ENCODE results near the gene LNPEP. TPM values are rescaled to one million over a fixed set of nuclear protein-coding genes. Genes with fewer than 3 reads are reported as not detected.

The LNPEP gene
- total RNA-seq, 1 donor from 2014 or later, result 31.4 TPM

DNA sequence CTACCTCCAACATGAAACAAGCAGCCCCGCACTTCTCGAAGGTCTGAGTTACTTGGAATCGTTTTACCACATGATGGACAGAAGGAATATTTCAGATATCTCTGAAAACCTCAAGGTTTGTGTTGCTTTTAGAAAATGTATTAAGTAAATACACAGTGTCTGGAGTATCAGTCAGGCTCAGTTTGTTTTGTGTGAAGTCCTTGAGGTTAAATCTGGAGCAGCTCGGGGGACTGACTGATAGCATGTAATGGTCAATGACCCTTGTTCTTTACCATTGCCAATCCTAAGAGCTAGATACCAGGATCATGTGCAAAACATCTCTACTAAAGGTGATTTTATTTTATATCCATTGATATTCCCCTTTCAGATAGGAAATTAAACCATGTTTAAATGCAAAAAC lies 26.9 kb upstream of the LNPEP start:
- Mint-ChIP-seq H3K4me3 (ENCODE audit: unreplicated experiment) (no peak overlapping the region), H3K4me1 (ENCODE audit: low read depth) (peaks cover 22% of the 10 kb centered on the region), H3K36me3 (ENCODE audit: low read depth) (no peaks in the 10 kb centered on the region), H3K27me3 (ENCODE audit: low read depth) (no peaks in the 10 kb centered on the region), H3K27ac (ENCODE audit: unreplicated experiment) (no peak overlapping the region), H3K9me3 (ENCODE audit: low read depth) (no peaks in the 10 kb centered on the region)
- no peak for DNase-seq (ENCODE audit: low spot score)
- TF ChIP-seq, protein P1, sequence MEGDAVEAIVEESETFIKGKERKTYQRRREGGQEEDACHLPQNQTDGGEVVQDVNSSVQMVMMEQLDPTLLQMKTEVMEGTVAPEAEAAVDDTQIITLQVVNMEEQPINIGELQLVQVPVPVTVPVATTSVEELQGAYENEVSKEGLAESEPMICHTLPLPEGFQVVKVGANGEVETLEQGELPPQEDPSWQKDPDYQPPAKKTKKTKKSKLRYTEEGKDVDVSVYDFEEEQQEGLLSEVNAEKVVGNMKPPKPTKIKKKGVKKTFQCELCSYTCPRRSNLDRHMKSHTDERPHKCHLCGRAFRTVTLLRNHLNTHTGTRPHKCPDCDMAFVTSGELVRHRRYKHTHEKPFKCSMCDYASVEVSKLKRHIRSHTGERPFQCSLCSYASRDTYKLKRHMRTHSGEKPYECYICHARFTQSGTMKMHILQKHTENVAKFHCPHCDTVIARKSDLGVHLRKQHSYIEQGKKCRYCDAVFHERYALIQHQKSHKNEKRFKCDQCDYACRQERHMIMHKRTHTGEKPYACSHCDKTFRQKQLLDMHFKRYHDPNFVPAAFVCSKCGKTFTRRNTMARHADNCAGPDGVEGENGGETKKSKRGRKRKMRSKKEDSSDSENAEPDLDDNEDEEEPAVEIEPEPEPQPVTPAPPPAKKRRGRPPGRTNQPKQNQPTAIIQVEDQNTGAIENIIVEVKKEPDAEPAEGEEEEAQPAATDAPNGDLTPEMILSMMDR (IDR thresholded peaks at IDR 0.05), result no peak

DNA sequence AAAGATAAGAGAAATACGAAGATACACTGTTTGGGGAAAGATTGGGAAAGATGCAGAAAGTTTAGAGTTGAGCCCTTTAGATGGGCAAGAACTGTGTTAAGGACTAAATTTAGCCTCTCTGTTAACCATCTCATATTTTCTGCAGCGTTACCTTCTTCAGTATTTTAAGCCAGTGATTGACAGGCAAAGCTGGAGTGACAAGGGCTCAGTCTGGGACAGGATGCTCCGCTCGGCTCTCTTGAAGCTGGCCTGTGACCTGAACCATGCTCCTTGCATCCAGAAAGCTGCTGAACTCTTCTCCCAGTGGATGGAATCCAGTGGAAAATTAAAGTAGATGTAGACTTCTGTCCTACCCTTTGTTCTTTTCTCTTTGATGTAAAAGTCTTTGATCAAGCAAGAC lies 26.4 kb upstream of the LNPEP start:
- Mint-ChIP-seq H3K27ac (ENCODE audit: unreplicated experiment) (no peak overlapping the region), H3K27me3 (ENCODE audit: low read depth) (no peaks in the 10 kb centered on the region)

DNA sequence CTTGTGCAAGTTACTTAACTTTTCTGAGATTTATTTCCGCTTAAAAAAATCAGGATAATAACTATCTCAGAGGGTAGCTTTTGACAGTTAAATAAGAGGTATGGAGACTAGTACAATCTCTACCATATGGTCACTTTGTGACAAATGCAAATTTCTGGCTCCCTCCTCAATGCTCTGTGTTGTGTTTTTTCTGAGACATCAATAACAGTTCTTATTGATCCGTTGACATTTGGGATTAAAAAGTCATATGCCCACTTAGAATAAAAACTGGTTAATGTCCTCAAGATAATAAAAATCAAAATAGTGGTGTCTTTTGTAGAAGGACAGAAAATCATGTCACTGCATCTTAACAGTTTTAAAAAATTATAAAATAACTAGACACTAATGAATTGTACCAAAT lies 24.7 kb upstream of the LNPEP start:
- H3K4me1 Mint-ChIP-seq (ENCODE audit: low read depth), result peaks cover 16% of the 10 kb centered on the region

More for the DNA sequence above, 26.4 kb upstream of the LNPEP start:
- Mint-ChIP-seq H3K4me3 (ENCODE audit: unreplicated experiment) (no peak overlapping the region), H3K4me1 (ENCODE audit: low read depth) (peaks cover 18% of the 10 kb centered on the region), H3K36me3 (ENCODE audit: low read depth) (no peaks in the 10 kb centered on the region), H3K9me3 (ENCODE audit: low read depth) (no peaks in the 10 kb centered on the region)
- no peak for DNase-seq (ENCODE audit: low spot score)
- TF ChIP-seq, protein P1 (IDR thresholded peaks at IDR 0.05), result no peak

DNA sequence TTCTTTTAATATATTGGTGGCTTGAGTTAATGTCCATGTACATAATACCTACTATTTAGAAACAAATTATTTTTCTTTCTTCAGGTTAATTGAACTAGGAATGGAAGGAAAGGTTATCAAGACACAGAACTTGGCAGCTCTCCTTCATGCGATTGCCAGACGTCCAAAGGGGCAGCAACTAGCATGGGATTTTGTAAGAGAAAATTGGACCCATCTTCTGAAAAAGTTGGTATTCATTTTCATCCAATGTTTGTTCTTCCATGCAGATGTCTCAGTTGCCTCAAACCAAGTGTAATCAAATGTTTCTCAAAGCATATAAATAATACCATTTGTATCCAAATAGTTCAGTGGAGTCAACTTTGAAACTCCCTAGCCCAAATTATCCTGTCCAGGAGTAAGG lies 22.6 kb upstream of the LNPEP start:
- TF ChIP-seq, protein P1 (IDR thresholded peaks at IDR 0.05), result no peak
- Mint-ChIP-seq H3K36me3 (ENCODE audit: low read depth) (no peaks in the 10 kb centered on the region), H3K27ac (ENCODE audit: unreplicated experiment) (no peak overlapping the region), H3K27me3 (ENCODE audit: low read depth) (no peaks in the 10 kb centered on the region), H3K4me3 (ENCODE audit: unreplicated experiment) (no peak overlapping the region), H3K9me3 (ENCODE audit: low read depth) (no peaks in the 10 kb centered on the region), H3K4me1 (ENCODE audit: low read depth) (peaks cover 14% of the 10 kb centered on the region)
- DNase-seq (ENCODE audit: low spot score), result no peak

More for the DNA sequence above, 24.7 kb upstream of the LNPEP start:
- TF ChIP-seq, protein P1 (IDR thresholded peaks at IDR 0.05), result no peak
- Mint-ChIP-seq H3K4me3 (ENCODE audit: unreplicated experiment) (no peak overlapping the region), H3K27me3 (ENCODE audit: low read depth) (no peaks in the 10 kb centered on the region), H3K27ac (ENCODE audit: unreplicated experiment) (no peak overlapping the region), H3K9me3 (ENCODE audit: low read depth) (no peaks in the 10 kb centered on the region), H3K36me3 (ENCODE audit: low read depth) (no peaks in the 10 kb centered on the region)
- no peak for DNase-seq (ENCODE audit: low spot score)

DNA sequence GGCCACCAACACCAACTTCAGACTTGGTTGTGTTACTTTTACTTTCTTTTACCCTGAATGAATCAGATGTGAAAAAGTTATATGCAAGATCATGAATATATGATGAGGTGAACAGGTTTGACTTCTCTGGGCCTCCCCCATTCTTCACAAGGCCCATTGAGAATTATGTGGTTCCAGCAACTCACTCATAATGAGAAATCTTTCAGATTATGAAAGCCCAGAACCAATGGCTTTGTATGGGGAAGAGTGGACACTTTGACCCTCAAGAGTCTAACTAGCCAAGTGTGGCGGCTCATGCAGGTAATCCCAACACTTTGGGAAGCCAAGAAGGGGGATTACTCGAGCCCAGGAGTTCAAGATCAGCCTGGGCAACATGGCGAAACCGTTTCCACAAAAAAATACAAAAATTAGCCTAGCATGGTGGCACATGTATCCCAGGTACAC lies 16.1 kb upstream of the LNPEP start:
- Mint-ChIP-seq H3K4me3 (ENCODE audit: unreplicated experiment) (no peak overlapping the region), H3K4me1 (ENCODE audit: low read depth) (peaks cover 29% of the 10 kb centered on the region), H3K27ac (ENCODE audit: unreplicated experiment) (no peak overlapping the region), H3K9me3 (ENCODE audit: low read depth) (no peaks in the 10 kb centered on the region), H3K36me3 (ENCODE audit: low read depth) (no peaks in the 10 kb centered on the region), H3K27me3 (ENCODE audit: low read depth) (no peaks in the 10 kb centered on the region)
- no peak for DNase-seq (ENCODE audit: low spot score)
- TF ChIP-seq, protein P1 (IDR thresholded peaks at IDR 0.05), result no peak
